ENCODE measurements around the gene SNED1. TPM values are rescaled to one million over a fixed set of nuclear protein-coding genes. Genes with fewer than 3 reads are reported as not detected.
A peak's percentile ranks its signal among the peaks of the same experiment; 100 is the strongest.

SNED1 gene
- polyA plus RNA-seq, 2 donors, result 3.3 to 3.6 TPM

- Histone ChIP-seq H3K4me3 (ENCODE audit: low read depth in 1 of 2, low read length in 2 of 2) (no peak overlapping the region), H3K27ac (ENCODE audit: low read depth in 2 of 2, low read length in 1 of 2) (peak overlapping the region in 1 of 2 donors; percentile 62), H3K27me3 (ENCODE audit: control insufficient read depth in 1 of 2, insufficient read depth in 2 of 2, low read length in 2 of 2) (no peaks in the 10 kb centered on the region), H3K4me1 (ENCODE audit: control insufficient read depth in 2 of 2, insufficient read depth in 2 of 2, low read length in 1 of 2) (peaks cover 8 to 22% of the 10 kb centered on the region in 2 donors), H3K36me3 (ENCODE audit: control insufficient read depth in 2 of 2, insufficient read depth in 2 of 2, low read length in 1 of 2) (no peaks in the 10 kb centered on the region), H3K9me3 (ENCODE audit: control insufficient read depth in 2 of 2, insufficient read depth in 1 of 2, low read depth in 1 of 2, low read length in 1 of 2) (peaks cover 0 to 2% of the 10 kb centered on the region in 2 donors)
- 73 to 84% methylated on average over 18 to 20 of the region's 20 CpGs for WGBS, 2 donors
Observed at GRCh38 chr2:240992572-240993291, 5.7 kb upstream of the SNED1 start.

GRCh38 chr2:240993446-240994170 is 4.8 kb upstream of the SNED1 start:
- Histone ChIP-seq H3K27me3 (ENCODE audit: control insufficient read depth in 1 of 2, insufficient read depth in 2 of 2, low read length in 2 of 2) (no peaks in the 10 kb centered on the region), H3K4me3 (ENCODE audit: low read depth in 1 of 2, low read length in 2 of 2) (no peak overlapping the region), H3K4me1 (ENCODE audit: control insufficient read depth in 2 of 2, insufficient read depth in 2 of 2, low read length in 1 of 2) (peaks cover 8 to 22% of the 10 kb centered on the region in 2 donors), H3K27ac (ENCODE audit: low read depth in 2 of 2, low read length in 1 of 2) (no peak overlapping the region), H3K36me3 (ENCODE audit: control insufficient read depth in 2 of 2, insufficient read depth in 2 of 2, low read length in 1 of 2) (no peaks in the 10 kb centered on the region), H3K9me3 (ENCODE audit: control insufficient read depth in 2 of 2, insufficient read depth in 1 of 2, low read depth in 1 of 2, low read length in 1 of 2) (peaks cover 0 to under 1% of the 10 kb centered on the region in 2 donors)
- 89 to 91% methylated on average over 19 of the region's 19 CpGs for WGBS, 2 donors

GRCh38 chr2:240994171-240994896 is 4.1 kb upstream of the SNED1 start:
- Histone ChIP-seq H3K9me3 (ENCODE audit: control insufficient read depth in 2 of 2, insufficient read depth in 1 of 2, low read depth in 1 of 2, low read length in 1 of 2) (no peaks in the 10 kb centered on the region), H3K4me1 (ENCODE audit: control insufficient read depth in 2 of 2, insufficient read depth in 2 of 2, low read length in 1 of 2) (peaks cover 9 to 23% of the 10 kb centered on the region in 2 donors), H3K27me3 (ENCODE audit: control insufficient read depth in 1 of 2, insufficient read depth in 2 of 2, low read length in 2 of 2) (no peaks in the 10 kb centered on the region), H3K4me3 (ENCODE audit: low read depth in 1 of 2, low read length in 2 of 2) (no peak overlapping the region), H3K36me3 (ENCODE audit: control insufficient read depth in 2 of 2, insufficient read depth in 2 of 2, low read length in 1 of 2) (no peaks in the 10 kb centered on the region), H3K27ac (ENCODE audit: low read depth in 2 of 2, low read length in 1 of 2) (no peak overlapping the region)
- 69 to 76% methylated on average over 16 of the region's 16 CpGs for WGBS, 2 donors

GRCh38 chr2:240995041-240996021 is 3.1 kb upstream of the SNED1 start:
- H3K27me3 ChIP-seq (ENCODE audit: control insufficient read depth in 1 of 2, insufficient read depth in 2 of 2, low read length in 2 of 2), result no peaks in the 10 kb centered on the region

GRCh38 chr2:240996161-240996833 is 2.1 kb upstream of the SNED1 start:
- whole genome bisulfite sequencing, 2 donors, result 82 to 83% methylated on average over 19 of the region's 19 CpGs
- no peaks in the 10 kb centered on the region for H3K9me3 ChIP-seq (ENCODE audit: control insufficient read depth in 2 of 2, insufficient read depth in 1 of 2, low read depth in 1 of 2, low read length in 1 of 2)
- H3K4me1 ChIP-seq (ENCODE audit: control insufficient read depth in 2 of 2, insufficient read depth in 2 of 2, low read length in 1 of 2), result peaks cover 12 to 28% of the 10 kb centered on the region in 2 donors
- no peaks in the 10 kb centered on the region for H3K27me3 ChIP-seq (ENCODE audit: control insufficient read depth in 1 of 2, insufficient read depth in 2 of 2, low read length in 2 of 2)
- no peak overlapping the region for H3K27ac ChIP-seq (ENCODE audit: low read depth in 2 of 2, low read length in 1 of 2)
- H3K4me3 ChIP-seq (ENCODE audit: low read depth in 1 of 2, low read length in 2 of 2), result no peak overlapping the region
- no peaks in the 10 kb centered on the region for H3K36me3 ChIP-seq (ENCODE audit: control insufficient read depth in 2 of 2, insufficient read depth in 2 of 2, low read length in 1 of 2)

More at GRCh38 chr2:240995041-240996021, 3.1 kb upstream of the SNED1 start:
- Histone ChIP-seq H3K4me1 (ENCODE audit: control insufficient read depth in 2 of 2, insufficient read depth in 2 of 2, low read length in 1 of 2) (peaks cover 12 to 32% of the 10 kb centered on the region in 2 donors), H3K27ac (ENCODE audit: low read depth in 2 of 2, low read length in 1 of 2) (no peak overlapping the region), H3K4me3 (ENCODE audit: low read depth in 1 of 2, low read length in 2 of 2) (no peak overlapping the region), H3K36me3 (ENCODE audit: control insufficient read depth in 2 of 2, insufficient read depth in 2 of 2, low read length in 1 of 2) (no peaks in the 10 kb centered on the region), H3K9me3 (ENCODE audit: control insufficient read depth in 2 of 2, insufficient read depth in 1 of 2, low read depth in 1 of 2, low read length in 1 of 2) (no peaks in the 10 kb centered on the region)
- 81 to 85% methylated on average over 24 of the region's 24 CpGs for WGBS, 2 donors

GRCh38 chr2:240996834-240997140 is 1.6 kb upstream of the SNED1 start:
- no peaks in the 10 kb centered on the region for H3K27me3 ChIP-seq (ENCODE audit: control insufficient read depth in 1 of 2, insufficient read depth in 2 of 2, low read length in 2 of 2)
- H3K9me3 ChIP-seq (ENCODE audit: control insufficient read depth in 2 of 2, insufficient read depth in 1 of 2, low read depth in 1 of 2, low read length in 1 of 2), result no peaks in the 10 kb centered on the region
- H3K27ac ChIP-seq (ENCODE audit: low read depth in 2 of 2, low read length in 1 of 2), result peak overlapping the region in 1 of 2 donors; percentile 41
- H3K36me3 ChIP-seq (ENCODE audit: control insufficient read depth in 2 of 2, insufficient read depth in 2 of 2, low read length in 1 of 2), result peaks cover 0 to 3% of the 10 kb centered on the region in 2 donors
- no peak overlapping the region for H3K4me3 ChIP-seq (ENCODE audit: low read depth in 1 of 2, low read length in 2 of 2)
- 82 to 83% methylated on average over 13 of the region's 13 CpGs for WGBS, 2 donors
- peaks cover 12 to 23% of the 10 kb centered on the region in 2 donors for H3K4me1 ChIP-seq (ENCODE audit: control insufficient read depth in 2 of 2, insufficient read depth in 2 of 2, low read length in 1 of 2)

GRCh38 chr2:240997141-240997855 is 1.1 kb upstream of the SNED1 start:
- WGBS, 2 donors, result 61 to 62% methylated on average over 16 of the region's 16 CpGs
- H3K4me1 ChIP-seq (ENCODE audit: control insufficient read depth in 2 of 2, insufficient read depth in 2 of 2, low read length in 1 of 2), result peaks cover 9 to 23% of the 10 kb centered on the region in 2 donors
- H3K4me3 ChIP-seq (ENCODE audit: low read depth in 1 of 2, low read length in 2 of 2), result no peak overlapping the region

GRCh38 chr2:240998706-240998994 is 232 bp downstream of the SNED1 start:
- WGBS, 2 donors, result 1 to 2% methylated on average over 41 to 51 of the region's 51 CpGs
- H3K36me3 ChIP-seq (ENCODE audit: control insufficient read depth in 2 of 2, insufficient read depth in 2 of 2, low read length in 1 of 2), result peaks cover 3% of the 10 kb centered on the region in 2 donors
- peak overlapping the region; percentile 65 to 68 for H3K4me3 ChIP-seq (ENCODE audit: low read depth in 1 of 2, low read length in 2 of 2)
- peak overlapping the region; percentile 48 to 61 for H3K27ac ChIP-seq (ENCODE audit: low read depth in 2 of 2, low read length in 1 of 2)
- peaks cover 9 to 23% of the 10 kb centered on the region in 2 donors for H3K4me1 ChIP-seq (ENCODE audit: control insufficient read depth in 2 of 2, insufficient read depth in 2 of 2, low read length in 1 of 2)
- no peaks in the 10 kb centered on the region for H3K27me3 ChIP-seq (ENCODE audit: control insufficient read depth in 1 of 2, insufficient read depth in 2 of 2, low read length in 2 of 2)
- H3K9me3 ChIP-seq (ENCODE audit: control insufficient read depth in 2 of 2, insufficient read depth in 1 of 2, low read depth in 1 of 2, low read length in 1 of 2), result peaks cover 6 to 9% of the 10 kb centered on the region in 2 donors

More at GRCh38 chr2:240997141-240997855, 1.1 kb upstream of the SNED1 start:
- Histone ChIP-seq H3K9me3 (ENCODE audit: control insufficient read depth in 2 of 2, insufficient read depth in 1 of 2, low read depth in 1 of 2, low read length in 1 of 2) (no peaks in the 10 kb centered on the region), H3K27me3 (ENCODE audit: control insufficient read depth in 1 of 2, insufficient read depth in 2 of 2, low read length in 2 of 2) (no peaks in the 10 kb centered on the region), H3K36me3 (ENCODE audit: control insufficient read depth in 2 of 2, insufficient read depth in 2 of 2, low read length in 1 of 2) (peaks cover 0 to 3% of the 10 kb centered on the region in 2 donors), H3K27ac (ENCODE audit: low read depth in 2 of 2, low read length in 1 of 2) (peak overlapping the region; percentile 78 to 81)
